ENCODE measurements around the gene PLPPR1.

DNA sequence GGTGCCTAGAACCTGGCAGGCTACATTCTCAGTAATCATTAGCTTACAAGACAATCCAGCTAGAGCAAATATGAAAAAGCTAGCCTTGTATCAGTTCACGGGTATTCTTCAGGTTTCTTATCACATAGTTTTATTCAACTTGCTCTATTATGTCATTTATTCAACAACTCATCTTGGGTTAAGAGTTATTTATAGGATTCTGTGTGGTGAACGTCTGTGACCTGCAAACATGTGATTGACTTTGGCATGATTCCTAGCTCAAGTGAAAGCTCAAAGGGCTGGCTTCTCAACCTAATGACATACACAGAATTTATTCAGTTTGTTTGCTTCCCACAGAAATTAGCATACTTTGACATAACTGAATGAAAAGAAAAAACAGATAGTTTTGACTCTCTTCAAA is 173.1 kb downstream of the PLPPR1 start:
- no peak for TF ChIP-seq EZH2 (IDR thresholded peaks at IDR 0.05; ENCODE audit: borderline replicate concordance, insufficient read depth, low read length, poor library complexity, severe bottlenecking)
- TF ChIP-seq CTCF (IDR thresholded peaks at IDR 0.05; ENCODE audit: poor library complexity, severe bottlenecking), result no peak
- no peak for TF ChIP-seq EP300 (conservative IDR thresholded peaks at IDR 0.05; ENCODE audit: poor library complexity, severe bottlenecking)
- no peak for TF ChIP-seq RAD21 (conservative IDR thresholded peaks at IDR 0.05)
- no peak for TF ChIP-seq POLR2AphosphoS5 (IDR thresholded peaks at IDR 0.05)
- TF ChIP-seq TAF1 (IDR thresholded peaks at IDR 0.05; ENCODE audit: low read depth), result no peak
- TF ChIP-seq REST (IDR thresholded peaks at IDR 0.05; ENCODE audit: borderline replicate concordance), result no peak
- no peak for TF ChIP-seq MXI1 (conservative IDR thresholded peaks at IDR 0.05; ENCODE audit: poor library complexity, severe bottlenecking)

Measured in neural cell (in vitro differentiated cells).